B cell (primary cell): ENCODE data around the gene VKORC1L1.
"Not testable (repeated sequence)": the region's sequence is repeated elsewhere in the genome, so short reads cannot be mapped to it uniquely, and the experiment has no call there.

Source experiments
- CTCF ChIP-seq: fragments of 200-600 bp; IDR thresholded peaks from one replicate; pipeline ENCODE4 v1.8.0; 2022; ENCODE audit warnings: antibody characterized with exemption, mild to moderate bottlenecking
- EZH2 ChIP-seq: IDR thresholded peaks from 2 replicates; pipeline ENCODE4 v1.6.1; 2012; ENCODE audit warnings: borderline replicate concordance, low read depth, mild to moderate bottlenecking, moderate library complexity, low read length; ENCODE audit not compliant: insufficient read depth, poor library complexity, severe bottlenecking

GRCh38 chr7:65897289-65897688 lies 24.4 kb downstream of the VKORC1L1 start:
- TF ChIP-seq CTCF, EZH2: not testable (repeated sequence)
